WTC11 (cell line): ENCODE data around the gene PHACTR3. TPM values are rescaled to one million over a fixed set of nuclear protein-coding genes. Genes with fewer than 3 reads are reported as not detected.

Experiments used
- ATAC-seq: fragments of 200-7000 bp; cut with Tn5 transposase; 2 replicates; pipeline ENCODE4 v1.10.0; 2021; ENCODE audit warnings: mild to moderate bottlenecking, moderate library complexity
- CTCF ChIA-PET: fragments of 300-600 bp; sonication (Branson Sonifier 250); formaldehyde crosslinking; loops from one replicate; lab custom pipeline; 2021; ENCODE audit warnings: antibody characterized with exemption; lab: Charles Lee
- POLR2A ChIA-PET: fragments of 350-600 bp; sonication (Branson Sonifier 250); formaldehyde crosslinking; loops from one replicate; lab custom pipeline; 2021; ENCODE audit warnings: antibody characterized with exemption; lab: Charles Lee
- DNase-seq: peaks from one replicate; pipeline ENCODE4 v3.0.0; 2021; ENCODE audit warnings: low spot score
- H3K27ac Mint-ChIP-seq: 2 replicates; pipeline ENCODE4 v1.8.0; 2021; ENCODE audit warnings: mixed read lengths
- H3K27me3 Mint-ChIP-seq: 2 replicates; pipeline ENCODE4 v1.8.0; 2021; ENCODE audit warnings: low read depth, mild to moderate bottlenecking, moderate library complexity, mixed read lengths
- H3K36me3 Mint-ChIP-seq: 2 replicates; pipeline ENCODE4 v1.8.0; 2021; ENCODE audit warnings: mixed read lengths
- H3K4me1 Mint-ChIP-seq: 2 replicates; pipeline ENCODE4 v1.8.0; 2022; ENCODE audit warnings: mixed read lengths
- H3K4me3 Mint-ChIP-seq: 2 replicates; pipeline ENCODE4 v1.8.0; 2021; ENCODE audit warnings: mild to moderate bottlenecking, moderate library complexity, mixed read lengths
- H3K9me3 Mint-ChIP-seq: 2 replicates; pipeline ENCODE4 v1.8.0; 2021; ENCODE audit warnings: mixed read lengths
- AFF4 ChIP-seq: sonication (generic); formaldehyde crosslinking; IDR thresholded peaks from 2 replicates; pipeline ENCODE4 v1.8.1; 2023; ENCODE audit warnings: mild to moderate bottlenecking, missing genetic modification reagents, borderline replicate concordance
- ATF3 ChIP-seq: sonication (generic); formaldehyde crosslinking; conservative IDR thresholded peaks from 2 replicates; pipeline ENCODE4 v1.8.1; 2022; ENCODE audit warnings: mild to moderate bottlenecking, missing genetic modification reagents
- E2F1 ChIP-seq: sonication (generic); formaldehyde crosslinking; IDR thresholded peaks from 2 replicates; pipeline ENCODE4 v1.8.0; 2022; ENCODE audit warnings: mild to moderate bottlenecking, missing genetic modification reagents
- ETV6 ChIP-seq: sonication (generic); formaldehyde crosslinking; IDR thresholded peaks from 2 replicates; pipeline ENCODE4 v1.8.1; 2022; ENCODE audit warnings: mild to moderate bottlenecking, missing genetic modification reagents
- FOXP4 ChIP-seq: sonication (generic); formaldehyde crosslinking; IDR thresholded peaks from 2 replicates; pipeline ENCODE4 v1.8.0; 2022; ENCODE audit warnings: mild to moderate bottlenecking, missing genetic modification reagents
- HMGXB4 ChIP-seq: sonication (generic); formaldehyde crosslinking; IDR thresholded peaks from 2 replicates; pipeline ENCODE4 v1.8.1; 2023; ENCODE audit warnings: mild to moderate bottlenecking, moderate library complexity, missing genetic modification reagents
- JUN ChIP-seq: sonication (generic); formaldehyde crosslinking; IDR thresholded peaks from 2 replicates; pipeline ENCODE4 v1.8.0; 2023; ENCODE audit warnings: mild to moderate bottlenecking, missing genetic modification reagents
- MXD4 ChIP-seq: fragments of 250-450 bp; sonication (Bioruptor Pico); IDR thresholded peaks from 2 replicates; pipeline ENCODE4 v1.8.0; 2021; ENCODE audit warnings: mild to moderate bottlenecking, moderate library complexity, borderline replicate concordance
- NFYB ChIP-seq: sonication (generic); formaldehyde crosslinking; conservative IDR thresholded peaks from 2 replicates; pipeline ENCODE4 v1.8.0; 2022; ENCODE audit warnings: low read depth, missing genetic modification reagents
- PRRX2 ChIP-seq: fragments of 250-450 bp; sonication (Bioruptor Pico); IDR thresholded peaks from 2 replicates; pipeline ENCODE4 v1.8.0; 2021; ENCODE audit warnings: mild to moderate bottlenecking
- RELA ChIP-seq: sonication (generic); formaldehyde crosslinking; IDR thresholded peaks from 2 replicates; pipeline ENCODE4 v1.8.1; 2022; ENCODE audit warnings: missing genetic modification reagents, mild to moderate bottlenecking, borderline replicate concordance
- TEAD4 ChIP-seq: sonication (generic); formaldehyde crosslinking; IDR thresholded peaks from 2 replicates; pipeline ENCODE4 v1.8.0; 2022; ENCODE audit warnings: mild to moderate bottlenecking, missing genetic modification reagents
- ZBTB21 ChIP-seq: sonication (generic); formaldehyde crosslinking; IDR thresholded peaks from 2 replicates; pipeline ENCODE4 v1.8.1; 2023; ENCODE audit warnings: mild to moderate bottlenecking, missing genetic modification reagents, borderline replicate concordance
- ZBTB43 ChIP-seq: sonication (generic); formaldehyde crosslinking; IDR thresholded peaks from 2 replicates; pipeline ENCODE4 v1.8.1; 2023; ENCODE audit warnings: mild to moderate bottlenecking, missing genetic modification reagents
- ZNF396 ChIP-seq: fragments of 250-450 bp; sonication (Bioruptor Pico); IDR thresholded peaks from 2 replicates; pipeline ENCODE4 v1.8.0; 2021; ENCODE audit warnings: mild to moderate bottlenecking, moderate library complexity, borderline replicate concordance
- ZNF532 ChIP-seq: fragments of 250-450 bp; sonication (Bioruptor Pico); IDR thresholded peaks from 2 replicates; pipeline ENCODE4 v1.9.0; 2021; ENCODE audit warnings: mild to moderate bottlenecking, borderline replicate concordance
- total RNA-seq: library from RNA; stranded (reverse); gene quantifications from 3 replicates; pipeline ENCODE4 v1.2.3, GENCODE V29; 2021

PHACTR3 gene
- total RNA-seq, 1 experiment from 2014 or later = 0.28 TPM

GRCh38 chr20:59644371-59644939 is 40.1 kb downstream of the PHACTR3 start (continued):
- TF ChIP-seq E2F1 (CRISPR knock-in tag) (no peak), ZBTB21 (no peak), TEAD4 (CRISPR knock-in tag) (no peak), JUN (CRISPR knock-in tag) (no peak), MXD4 (CRISPR knock-in tag) (no peak), FOXP4 (CRISPR knock-in tag) (no peak), ATF3 (no peak)
- TF ChIP-seq, all 79 proteins: peak for 0

GRCh38 chr20:59645271-59645670 is 40.9 kb downstream of the PHACTR3 start:
- Mint-ChIP-seq H3K9me3 (peaks cover 54% of the 10 kb centered on the region), H3K27ac (no peak overlapping the region), H3K36me3 (peaks cover 17% of the 10 kb centered on the region), H3K4me3 (no peak overlapping the region), H3K4me1 (no peaks in the 10 kb centered on the region), H3K27me3 (peaks cover 55% of the 10 kb centered on the region)
- no peak for ATAC-seq
- POLR2A ChIA-PET = no interaction called here
- CTCF ChIA-PET = interaction anchor here (0.6 to 1.2 kb wide), 3 partner anchors 41 to 106 kb away, joined by 5 to 8 read pairs (median 5); partner anchors contain the start of gene PHACTR3
- TF ChIP-seq RELA (CRISPR knock-in tag) = no peak
- TF ChIP-seq AFF4 (CRISPR knock-in tag) = no peak
- TF ChIP-seq ZBTB43 = no peak
- no peak for TF ChIP-seq PRRX2 (CRISPR knock-in tag)
- TF ChIP-seq NFYB (CRISPR knock-in tag) = no peak
- no peak for TF ChIP-seq ETV6 (CRISPR knock-in tag)
- no peak for TF ChIP-seq ZNF532 (CRISPR knock-in tag)
- TF ChIP-seq HMGXB4 (CRISPR knock-in tag) = no peak
- no peak for TF ChIP-seq E2F1 (CRISPR knock-in tag)
- no peak for TF ChIP-seq ZNF396 (CRISPR knock-in tag)
- DNase-seq = no peak
